Liver (tissue), 9 donors: ENCODE measurements around the gene CACNG6. TPM values are rescaled to one million over a fixed set of nuclear protein-coding genes. Genes with fewer than 3 reads are reported as not detected.

ENCODE experiments used
- DNase-seq: peaks from one replicate; pipeline ENCODE4 v3.0.0-alpha.2; 2017; ENCODE audit warnings: low spot score
- H3K27ac ChIP-seq, 2 donors: one replicate each; pipeline ENCODE4 v1.7.0; 2013; ENCODE audit warnings: inconsistent platforms in 2 of 2, low read length in 2 of 2, control low read depth in 1 of 2, low read depth in 1 of 2, mild to moderate bottlenecking in 1 of 2
- H3K27me3 ChIP-seq, 4 donors: one replicate each; pipeline versions ENCODE4 v1.6.1 to v1.7.0; 2013; ENCODE audit warnings: low read length in 3 of 4, inconsistent platforms in 1 of 4, mild to moderate bottlenecking in 1 of 4, moderate library complexity in 1 of 4; ENCODE audit not compliant: control insufficient read depth in 4 of 4, insufficient read depth in 4 of 4
- H3K36me3 ChIP-seq, 4 donors: one replicate each; pipeline versions ENCODE4 v1.6.1 to v1.7.0; 2013; ENCODE audit warnings: low read length in 3 of 4, mild to moderate bottlenecking in 3 of 4, low read depth in 1 of 4, moderate library complexity in 1 of 4; ENCODE audit not compliant: control insufficient read depth in 4 of 4, insufficient read depth in 3 of 4
- H3K4me1 ChIP-seq, 4 donors: one replicate each; pipeline versions ENCODE4 v1.6.1 to v1.7.0; 2013; ENCODE audit warnings: low read length in 3 of 4, mild to moderate bottlenecking in 3 of 4, moderate library complexity in 1 of 4; ENCODE audit not compliant: control insufficient read depth in 4 of 4, insufficient read depth in 4 of 4
- H3K4me3 ChIP-seq, 3 donors: one replicate each; pipeline versions ENCODE4 v1.6.1 to v1.7.0; 2013; ENCODE audit warnings: low read length in 3 of 3, control low read depth in 1 of 3, low read depth in 1 of 3, mild to moderate bottlenecking in 1 of 3
- H3K9ac ChIP-seq, 2 donors: one replicate each; pipeline ENCODE4 v1.7.0; 2013; ENCODE audit warnings: low read length in 2 of 2, mild to moderate bottlenecking in 2 of 2, moderate library complexity in 2 of 2, control low read depth in 1 of 2, low read depth in 1 of 2
- H3K9me3 ChIP-seq, 4 donors: one replicate each; pipeline versions ENCODE4 v1.6.1 to v1.7.0; 2013; ENCODE audit warnings: low read length in 3 of 4; ENCODE audit not compliant: control insufficient read depth in 4 of 4
- EGR1 ChIP-seq, 2 donors: IDR thresholded peaks; 2 replicates each; pipeline ENCODE4 v1.6.1; 2016 to 2018; ENCODE audit warnings: antibody characterized with exemption in 2 of 2, low read depth in 2 of 2
- FOXA1 ChIP-seq: IDR thresholded peaks from 2 replicates; pipeline ENCODE4 v1.6.1; 2016; ENCODE audit warnings: antibody characterized with exemption
- FOXA2 ChIP-seq: IDR thresholded peaks from 2 replicates; pipeline ENCODE4 v1.6.1; 2016; ENCODE audit warnings: antibody characterized with exemption
- GABPA ChIP-seq, 2 donors: IDR thresholded peaks in 1 of 2; conservative IDR thresholded peaks in 1 of 2; 2 replicates each; pipeline ENCODE4 v1.6.1; 2016; ENCODE audit warnings: antibody characterized with exemption in 2 of 2, mild to moderate bottlenecking in 1 of 2, moderate library complexity in 1 of 2
- HNF4A ChIP-seq, 2 donors: conservative IDR thresholded peaks; 2 replicates each; pipeline ENCODE4 v1.6.1; 2016; ENCODE audit warnings: antibody characterized with exemption in 2 of 2, mild to moderate bottlenecking in 2 of 2
- HNF4G ChIP-seq: IDR thresholded peaks from 2 replicates; pipeline ENCODE4 v1.6.1; 2016; ENCODE audit warnings: antibody characterized with exemption
- JUND ChIP-seq, 2 donors: IDR thresholded peaks; 2 replicates each; pipeline ENCODE4 v1.6.1; 2016; ENCODE audit warnings: antibody characterized with exemption in 2 of 2
- NR2F2 ChIP-seq: IDR thresholded peaks from 2 replicates; pipeline ENCODE4 v1.6.1; 2016; ENCODE audit warnings: antibody characterized with exemption
- RAD21 ChIP-seq, 2 donors: IDR thresholded peaks; 2 replicates each; pipeline ENCODE4 v1.6.1; 2016; ENCODE audit warnings: antibody characterized with exemption in 2 of 2, mild to moderate bottlenecking in 2 of 2
- REST ChIP-seq: IDR thresholded peaks from 2 replicates; pipeline ENCODE4 v1.6.1; 2016; ENCODE audit warnings: antibody characterized with exemption, mild to moderate bottlenecking
- RXRA ChIP-seq, 2 donors: IDR thresholded peaks; 2 replicates each; pipeline ENCODE4 v1.6.1; 2017 to 2018; ENCODE audit warnings: antibody characterized with exemption in 2 of 2, mild to moderate bottlenecking in 1 of 2
- SP1 ChIP-seq: IDR thresholded peaks from 2 replicates; pipeline ENCODE4 v1.6.1; 2018; ENCODE audit warnings: antibody characterized with exemption, mild to moderate bottlenecking
- TAF1 ChIP-seq: conservative IDR thresholded peaks from 2 replicates; pipeline ENCODE4 v1.6.1; 2016; ENCODE audit warnings: antibody characterized with exemption, mild to moderate bottlenecking
- YY1 ChIP-seq: IDR thresholded peaks from 2 replicates; pipeline ENCODE4 v1.6.1; 2016; ENCODE audit warnings: antibody characterized with exemption, mild to moderate bottlenecking
- WGBS: extraction: QIAGEN DNeasy Blood & Tissue Kit; methylation state at CpG from one replicate; pipeline ENCODE4 v1.1.7; 2013; 5-methylcytosine and 5-hydroxymethylcytosine counted together
- polyA plus RNA-seq, 2 donors: library from polyadenylated mRNA; stranded (reverse) in 1 of 2; unstranded in 1 of 2; fragments of 200-250 nt in 1 of 2; fragments of >200 nt in 1 of 2; fragmentation: Nextera tagmentation in 1 of 2; extraction: Ambion mirVana in 1 of 2; gene quantifications; one replicate each; pipeline versions ENCODE4 v1.2.1 to v1.2.3, GENCODE V29; 2013 to 2015
- total RNA-seq, 2 donors: library from RNA; depleted of rRNA; stranded (reverse); fragments of >200 nt; gene quantifications; one replicate each; pipeline ENCODE4 v1.2.3, GENCODE V29; 2014
- TF ChIP-seq, protein P1 (sequence below): IDR thresholded peaks from 2 replicates; pipeline ENCODE4 v1.6.1; 2016; ENCODE audit warnings: antibody characterized with exemption
- TF ChIP-seq, protein P2 (sequence below): IDR thresholded peaks from 2 replicates; pipeline ENCODE4 v1.6.1; 2016; ENCODE audit warnings: antibody characterized with exemption
- TF ChIP-seq, protein P3 (sequence below): IDR thresholded peaks from 2 replicates; pipeline ENCODE4 v1.6.1; 2016; ENCODE audit warnings: antibody characterized with exemption
- TF ChIP-seq, protein P4 (sequence below): fragments of 150-350 bp; IDR thresholded peaks from 2 replicates; pipeline ENCODE4 v1.5.1; 2017; ENCODE audit warnings: improper control_type of control experiment, low read depth, low read length; ENCODE audit not compliant: missing input control
- donor health status: healthy.
- donor health status: healthy.
- donor health status: healthy.
- donor health status: healthy.
- donor health status: healthy.

CACNG6 gene
- total and polyA plus RNA-seq, 4 donors, result not detected

- no peak for DNase-seq
- Histone ChIP-seq H3K27me3 (peaks cover 0 to 2% (median 1%) of the 10 kb centered on the region in 4 donors), H3K27ac (no peak overlapping the region), H3K9me3 (no peaks in the 10 kb centered on the region), H3K4me1 (peaks cover 0 to 2% (median 0%) of the 10 kb centered on the region in 4 donors), H3K36me3 (no peaks in the 10 kb centered on the region), H3K9ac (no peak overlapping the region), H3K4me3 (no peak overlapping the region)
- TF ChIP-seq RXRA (IDR thresholded peaks at IDR 0.05) (no peak), EGR1 (IDR thresholded peaks at IDR 0.05; ENCODE audit: low read depth in 2 of 2) (no peak), NR2F2 (no peak), HNF4G (no peak), HNF4A (conservative IDR thresholded peaks at IDR 0.05) (no peak), RAD21 (IDR thresholded peaks at IDR 0.05) (no peak), REST (no peak), YY1 (no peak), FOXA2 (no peak), JUND (IDR thresholded peaks at IDR 0.05) (no peak), FOXA1 (no peak), TAF1 (no peak), GABPA (IDR thresholded peaks at IDR 0.05 in 1 of 2, conservative IDR thresholded peaks at IDR 0.05 in 1 of 2) (no peak), SP1 (no peak)
- TF ChIP-seq, protein P1, sequence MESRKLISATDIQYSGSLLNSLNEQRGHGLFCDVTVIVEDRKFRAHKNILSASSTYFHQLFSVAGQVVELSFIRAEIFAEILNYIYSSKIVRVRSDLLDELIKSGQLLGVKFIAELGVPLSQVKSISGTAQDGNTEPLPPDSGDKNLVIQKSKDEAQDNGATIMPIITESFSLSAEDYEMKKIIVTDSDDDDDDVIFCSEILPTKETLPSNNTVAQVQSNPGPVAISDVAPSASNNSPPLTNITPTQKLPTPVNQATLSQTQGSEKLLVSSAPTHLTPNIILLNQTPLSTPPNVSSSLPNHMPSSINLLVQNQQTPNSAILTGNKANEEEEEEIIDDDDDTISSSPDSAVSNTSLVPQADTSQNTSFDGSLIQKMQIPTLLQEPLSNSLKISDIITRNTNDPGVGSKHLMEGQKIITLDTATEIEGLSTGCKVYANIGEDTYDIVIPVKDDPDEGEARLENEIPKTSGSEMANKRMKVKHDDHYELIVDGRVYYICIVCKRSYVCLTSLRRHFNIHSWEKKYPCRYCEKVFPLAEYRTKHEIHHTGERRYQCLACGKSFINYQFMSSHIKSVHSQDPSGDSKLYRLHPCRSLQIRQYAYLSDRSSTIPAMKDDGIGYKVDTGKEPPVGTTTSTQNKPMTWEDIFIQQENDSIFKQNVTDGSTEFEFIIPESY, result no peak
- TF ChIP-seq, protein P2, sequence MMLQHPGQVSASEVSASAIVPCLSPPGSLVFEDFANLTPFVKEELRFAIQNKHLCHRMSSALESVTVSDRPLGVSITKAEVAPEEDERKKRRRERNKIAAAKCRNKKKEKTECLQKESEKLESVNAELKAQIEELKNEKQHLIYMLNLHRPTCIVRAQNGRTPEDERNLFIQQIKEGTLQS, result no peak
- TF ChIP-seq, protein P3, sequence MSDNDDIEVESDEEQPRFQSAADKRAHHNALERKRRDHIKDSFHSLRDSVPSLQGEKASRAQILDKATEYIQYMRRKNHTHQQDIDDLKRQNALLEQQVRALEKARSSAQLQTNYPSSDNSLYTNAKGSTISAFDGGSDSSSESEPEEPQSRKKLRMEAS, result no peak
- TF ChIP-seq, protein P4, sequence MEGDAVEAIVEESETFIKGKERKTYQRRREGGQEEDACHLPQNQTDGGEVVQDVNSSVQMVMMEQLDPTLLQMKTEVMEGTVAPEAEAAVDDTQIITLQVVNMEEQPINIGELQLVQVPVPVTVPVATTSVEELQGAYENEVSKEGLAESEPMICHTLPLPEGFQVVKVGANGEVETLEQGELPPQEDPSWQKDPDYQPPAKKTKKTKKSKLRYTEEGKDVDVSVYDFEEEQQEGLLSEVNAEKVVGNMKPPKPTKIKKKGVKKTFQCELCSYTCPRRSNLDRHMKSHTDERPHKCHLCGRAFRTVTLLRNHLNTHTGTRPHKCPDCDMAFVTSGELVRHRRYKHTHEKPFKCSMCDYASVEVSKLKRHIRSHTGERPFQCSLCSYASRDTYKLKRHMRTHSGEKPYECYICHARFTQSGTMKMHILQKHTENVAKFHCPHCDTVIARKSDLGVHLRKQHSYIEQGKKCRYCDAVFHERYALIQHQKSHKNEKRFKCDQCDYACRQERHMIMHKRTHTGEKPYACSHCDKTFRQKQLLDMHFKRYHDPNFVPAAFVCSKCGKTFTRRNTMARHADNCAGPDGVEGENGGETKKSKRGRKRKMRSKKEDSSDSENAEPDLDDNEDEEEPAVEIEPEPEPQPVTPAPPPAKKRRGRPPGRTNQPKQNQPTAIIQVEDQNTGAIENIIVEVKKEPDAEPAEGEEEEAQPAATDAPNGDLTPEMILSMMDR, result no peak
- 74% methylated on average over 8 of the region's 8 CpGs for WGBS
These were observed 22.4 kb downstream of the CACNG6 start for GRCh38 chr19:54013866-54014265.
